DLD1 (cell line): ENCODE measurements around the gene PRRT2.

Experiments used
- in situ Hi-C: cut with HindIII; loops from 2 replicates; pipeline ENCODE4 v1.10.0; 2017; ENCODE audit warnings: low sequenced_read_pairs

The PRRT2 gene

GRCh38 chr16:29860218-29860617, 48.2 kb downstream of the PRRT2 start:
- in situ Hi-C loops = no loop called here

GRCh38 chr16:29862383-29862883, 50.4 kb downstream of the PRRT2 start:
- in situ Hi-C loops = no loop called here

DNA sequence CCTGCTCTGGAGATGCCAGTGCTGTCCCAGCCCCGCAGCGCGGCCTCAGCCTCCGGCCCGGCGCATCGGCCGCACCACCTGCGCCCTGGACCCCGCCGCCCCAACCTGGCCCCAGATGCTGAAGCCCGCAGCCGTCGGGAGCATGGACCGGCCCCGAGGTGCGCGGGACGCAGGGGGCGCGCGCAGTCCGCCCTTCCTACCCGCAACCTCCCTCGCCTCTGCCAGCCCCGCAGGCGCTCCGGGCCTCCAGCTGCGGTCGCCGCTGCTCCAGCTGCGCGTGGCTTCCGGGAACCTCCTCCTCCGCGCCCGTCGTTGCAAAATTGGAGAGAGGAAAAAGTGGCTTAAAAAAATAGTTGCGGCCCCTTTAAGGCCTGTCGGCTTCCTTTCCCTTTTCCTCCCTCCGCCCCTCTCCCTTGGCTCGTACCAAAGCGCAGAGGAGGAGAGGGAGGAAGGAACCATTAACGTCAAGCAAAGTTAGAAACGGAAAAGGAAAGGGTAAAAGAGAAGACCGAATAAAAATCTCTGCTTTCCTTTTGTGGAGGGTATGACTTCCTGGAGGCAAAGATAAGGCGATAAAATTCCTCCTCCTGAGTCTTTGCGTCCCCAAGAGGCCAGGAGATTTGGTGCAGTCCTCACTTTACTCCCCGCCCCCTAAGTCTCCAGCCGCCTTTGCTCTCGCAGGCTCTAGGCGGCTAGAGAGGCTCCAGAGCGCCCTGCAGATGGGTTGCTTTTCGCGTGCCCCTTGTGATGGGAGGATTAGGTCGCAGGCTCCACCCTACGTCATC, 51.1 kb downstream of the PRRT2 start, which contains the start of gene CDIPT:
TSS of gene CDIPT (minus strand) at position 343 of the 785 bp plus-strand sequence. CDS start 369 bp downstream, outside the sequence.
- in situ Hi-C loops = no loop called here

GRCh38 chr16:29863669-29863984, 51.6 kb downstream of the PRRT2 start:
- in situ Hi-C loops = no loop called here

DNA sequence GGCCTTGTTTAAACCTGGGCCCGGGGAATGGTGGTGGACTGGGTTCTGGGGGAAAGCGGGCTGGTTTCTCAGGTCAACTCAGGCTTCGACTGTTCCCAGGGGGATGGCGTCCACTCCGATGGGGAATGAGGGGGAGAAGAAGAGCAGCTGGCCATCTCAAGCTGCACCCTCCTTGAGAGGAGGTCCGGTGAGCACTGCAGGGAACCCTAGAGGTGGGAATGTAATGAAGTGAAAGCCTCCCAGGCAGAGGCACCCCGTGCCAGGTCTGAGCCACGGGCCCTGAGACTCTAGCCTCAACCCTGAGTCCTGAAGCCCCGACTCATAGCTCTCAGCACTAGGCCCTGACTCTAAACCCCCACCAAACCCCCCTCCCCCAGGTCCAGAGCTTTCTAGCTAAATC, 52.2 kb downstream of the PRRT2 start:
- in situ Hi-C loops = no loop called here
